Mesendoderm (in vitro differentiated cells): ENCODE measurements around the gene LYST.
A peak's percentile ranks its signal among the peaks of the same experiment; 100 is the strongest.

Experiments
- DNase-seq: peaks from one replicate; pipeline ENCODE4 v3.0.0; 2013
- H2AK5ac ChIP-seq: 2 replicates; pipeline ENCODE4 v1.6.1; 2013; ENCODE audit warnings: low read length, inconsistent platforms
- H2BK120ac ChIP-seq: 2 replicates; pipeline ENCODE4 v1.6.1; 2013; ENCODE audit warnings: low read depth, mild to moderate bottlenecking, low read length, moderate library complexity, mixed read lengths
- H2BK15ac ChIP-seq: replicated peaks from 2 replicates; pipeline ENCODE4 v1.6.1; 2013; ENCODE audit warnings: low read depth, mild to moderate bottlenecking, moderate library complexity
- H2BK5ac ChIP-seq: 2 replicates; pipeline ENCODE4 v1.6.1; 2013; ENCODE audit warnings: low read length, inconsistent platforms
- H3K18ac ChIP-seq: 2 replicates; pipeline ENCODE4 v1.6.1; 2013; ENCODE audit warnings: mild to moderate bottlenecking, low read length, mixed read lengths
- H3K23ac ChIP-seq: one replicate; pipeline ENCODE4 v1.6.1; 2013; ENCODE audit warnings: low read length
- H3K27ac ChIP-seq: 2 replicates; pipeline ENCODE4 v1.5.1; 2013; ENCODE audit warnings: low read depth, mild to moderate bottlenecking, inconsistent platforms, low read length, moderate library complexity
- H3K27me3 ChIP-seq: 2 replicates; pipeline ENCODE4 v1.6.1; 2013; ENCODE audit warnings: low read length, control low read depth, mild to moderate bottlenecking, inconsistent platforms; ENCODE audit not compliant: insufficient read depth, poor library complexity
- H3K36me3 ChIP-seq: 2 replicates; pipeline ENCODE4 v1.6.1; 2013; ENCODE audit warnings: low read length, inconsistent platforms; ENCODE audit not compliant: control insufficient read depth, insufficient read depth
- H3K4ac ChIP-seq: one replicate; pipeline ENCODE4 v1.6.1; 2013; ENCODE audit warnings: low read depth, mild to moderate bottlenecking, low read length, moderate library complexity
- H3K4me1 ChIP-seq: 2 replicates; pipeline ENCODE4 v1.6.1; 2013; ENCODE audit warnings: low read depth, low read length, inconsistent platforms; ENCODE audit not compliant: control insufficient read depth
- H3K4me2 ChIP-seq: 2 replicates; pipeline ENCODE4 v1.6.1; 2013; ENCODE audit warnings: low read length
- H3K4me3 ChIP-seq: 2 replicates; pipeline ENCODE4 v1.5.1; 2013; ENCODE audit warnings: mild to moderate bottlenecking, low read length
- H3K56ac ChIP-seq: one replicate; pipeline ENCODE4 v1.6.1; 2013; ENCODE audit warnings: low read length
- H3K79me1 ChIP-seq: 2 replicates; pipeline ENCODE4 v1.6.1; 2013; ENCODE audit warnings: low read length, inconsistent platforms
- H3K79me2 ChIP-seq: 2 replicates; pipeline ENCODE4 v1.6.1; 2013; ENCODE audit warnings: mild to moderate bottlenecking, low read length; ENCODE audit not compliant: control insufficient read depth, insufficient read depth
- H3K9ac ChIP-seq: 2 replicates; pipeline ENCODE4 v1.6.1; 2013; ENCODE audit warnings: low read length, inconsistent platforms
- H4K5ac ChIP-seq: one replicate; pipeline ENCODE4 v1.6.1; 2013; ENCODE audit warnings: low read length
- H4K8ac ChIP-seq: one replicate; pipeline ENCODE4 v1.6.1; 2013; ENCODE audit warnings: low read depth, mild to moderate bottlenecking, control low read depth, low read length, moderate library complexity
- WGBS: extraction: QIAGEN DNeasy Blood & Tissue Kit; methylation state at CpG from one replicate; pipeline ENCODE4 v1.1.7; 2013; ENCODE audit warnings: low lambda C conversion rate, missing lambda C conversion rate; ENCODE audit not compliant: insufficient coverage; ENCODE audit errors: extremely low coverage; 5-methylcytosine and 5-hydroxymethylcytosine counted together

LYST gene

GRCh38 chr1:235736263-235736662, 130.4 kb downstream of the LYST start:
- Histone ChIP-seq H2BK15ac (no peak overlapping the region), H3K23ac (no peak overlapping the region), H4K5ac (no peak overlapping the region), H3K79me1 (no peaks in the 10 kb centered on the region), H2BK120ac (no peak overlapping the region), H2BK5ac (no peak overlapping the region), H3K79me2 (no peaks in the 10 kb centered on the region), H3K4me3 (no peak overlapping the region), H3K18ac (no peak overlapping the region), H3K36me3 (no peaks in the 10 kb centered on the region), H3K4me1 (no peaks in the 10 kb centered on the region), H3K4ac (no peak overlapping the region), H3K27me3 (no peaks in the 10 kb centered on the region), H4K8ac (no peak overlapping the region), H3K56ac (no peak overlapping the region), H3K9ac (no peak overlapping the region), H3K27ac (no peak overlapping the region), H2AK5ac (no peak overlapping the region), H3K4me2 (no peak overlapping the region)
- DNase-seq: no peak

- no peak overlapping the region for H2BK5ac ChIP-seq
- H3K4me3 ChIP-seq: no peak overlapping the region
- no peaks in the 10 kb centered on the region for H3K4me1 ChIP-seq
- H3K4ac ChIP-seq: no peak overlapping the region
- H4K5ac ChIP-seq: no peak overlapping the region
- no peaks in the 10 kb centered on the region for H3K36me3 ChIP-seq
- no peak overlapping the region for H3K27ac ChIP-seq
- DNase-seq: no peak
- no peaks in the 10 kb centered on the region for H3K27me3 ChIP-seq
- no peak overlapping the region for H3K9ac ChIP-seq
- H3K79me2 ChIP-seq: no peaks in the 10 kb centered on the region
- no peak overlapping the region for H3K56ac ChIP-seq
- no CpG with 5 or more reads among the region's 2 CpGs for WGBS
- H2AK5ac ChIP-seq: no peak overlapping the region
- H3K79me1 ChIP-seq: no peaks in the 10 kb centered on the region
- no peak overlapping the region for H3K18ac ChIP-seq
- no peak overlapping the region for H4K8ac ChIP-seq
- no peak overlapping the region for H2BK120ac ChIP-seq
- no peak overlapping the region for H3K23ac ChIP-seq
- H2BK15ac ChIP-seq: no peak overlapping the region
- H3K4me2 ChIP-seq: no peak overlapping the region
These were observed 131.1 kb downstream of the LYST start for GRCh38 chr1:235735621-235736020.

GRCh38 chr1:235734335-235734734, 132.4 kb downstream of the LYST start:
- DNase-seq: no peak
- Histone ChIP-seq H2BK15ac (no peak overlapping the region), H3K79me2 (no peaks in the 10 kb centered on the region), H4K8ac (no peak overlapping the region), H3K27me3 (no peaks in the 10 kb centered on the region), H2AK5ac (no peak overlapping the region), H3K36me3 (no peaks in the 10 kb centered on the region), H3K79me1 (no peaks in the 10 kb centered on the region), H3K4ac (no peak overlapping the region), H3K56ac (no peak overlapping the region), H4K5ac (no peak overlapping the region), H3K4me3 (no peak overlapping the region), H2BK120ac (no peak overlapping the region), H3K23ac (no peak overlapping the region), H3K27ac (no peak overlapping the region), H3K9ac (no peak overlapping the region), H3K18ac (no peak overlapping the region), H2BK5ac (no peak overlapping the region), H3K4me2 (no peak overlapping the region), H3K4me1 (no peaks in the 10 kb centered on the region)

- H3K4me2 ChIP-seq: no peak overlapping the region
- no peak overlapping the region for H3K9ac ChIP-seq
- no peak overlapping the region for H4K8ac ChIP-seq
- H3K4me1 ChIP-seq: no peaks in the 10 kb centered on the region
- H2AK5ac ChIP-seq: no peak overlapping the region
- 100% methylated on average over 1 of the region's 1 CpG for WGBS
- H3K4ac ChIP-seq: no peak overlapping the region
- H3K79me1 ChIP-seq: no peaks in the 10 kb centered on the region
- DNase-seq: no peak
- H3K36me3 ChIP-seq: no peaks in the 10 kb centered on the region
- H3K23ac ChIP-seq: no peak overlapping the region
- H3K4me3 ChIP-seq: no peak overlapping the region
- no peak overlapping the region for H3K56ac ChIP-seq
- no peak overlapping the region for H2BK120ac ChIP-seq
- H4K5ac ChIP-seq: no peak overlapping the region
- H3K27me3 ChIP-seq: no peaks in the 10 kb centered on the region
- H3K27ac ChIP-seq: no peak overlapping the region
- no peak overlapping the region for H2BK15ac ChIP-seq
- H3K79me2 ChIP-seq: no peaks in the 10 kb centered on the region
- H2BK5ac ChIP-seq: no peak overlapping the region
- no peak overlapping the region for H3K18ac ChIP-seq
These were observed 136.7 kb downstream of the LYST start for GRCh38 chr1:235730007-235730406.

GRCh38 chr1:235726557-235726956, 140.1 kb downstream of the LYST start:
- H2BK5ac ChIP-seq: no peak overlapping the region
- H2BK120ac ChIP-seq: no peak overlapping the region
- no peaks in the 10 kb centered on the region for H3K27me3 ChIP-seq
- H4K8ac ChIP-seq: no peak overlapping the region
- H3K79me2 ChIP-seq: no peaks in the 10 kb centered on the region
- H3K18ac ChIP-seq: no peak overlapping the region
- no peak overlapping the region for H3K4me3 ChIP-seq
- no peak overlapping the region for H4K5ac ChIP-seq
- no CpG with 5 or more reads among the region's 1 CpG for WGBS
- no peaks in the 10 kb centered on the region for H3K79me1 ChIP-seq
- no peaks in the 10 kb centered on the region for H3K36me3 ChIP-seq
- no peak for DNase-seq
- no peak overlapping the region for H3K23ac ChIP-seq
- no peaks in the 10 kb centered on the region for H3K4me1 ChIP-seq
- H3K4me2 ChIP-seq: no peak overlapping the region
- H3K4ac ChIP-seq: no peak overlapping the region
- no peak overlapping the region for H2AK5ac ChIP-seq
- no peak overlapping the region for H3K9ac ChIP-seq
- no peak overlapping the region for H3K56ac ChIP-seq
- no peak overlapping the region for H3K27ac ChIP-seq
- no peak overlapping the region for H2BK15ac ChIP-seq

GRCh38 chr1:235725434-235725833, 141.3 kb downstream of the LYST start:
- H2BK120ac ChIP-seq: no peak overlapping the region
- no peaks in the 10 kb centered on the region for H3K36me3 ChIP-seq
- H2BK5ac ChIP-seq: no peak overlapping the region
- no peak overlapping the region for H3K9ac ChIP-seq
- no peak overlapping the region for H4K5ac ChIP-seq
- no CpG with 5 or more reads among the region's 3 CpGs for WGBS
- no peak overlapping the region for H4K8ac ChIP-seq
- H3K23ac ChIP-seq: no peak overlapping the region
- DNase-seq: peak; percentile 57
- H3K27ac ChIP-seq: no peak overlapping the region
- no peaks in the 10 kb centered on the region for H3K27me3 ChIP-seq
- H2AK5ac ChIP-seq: no peak overlapping the region
- H3K4me1 ChIP-seq: no peaks in the 10 kb centered on the region
- H3K4me3 ChIP-seq: no peak overlapping the region
- no peak overlapping the region for H2BK15ac ChIP-seq
- H3K56ac ChIP-seq: no peak overlapping the region
- H3K4ac ChIP-seq: no peak overlapping the region
- H3K79me1 ChIP-seq: no peaks in the 10 kb centered on the region
- H3K4me2 ChIP-seq: no peak overlapping the region
- no peak overlapping the region for H3K18ac ChIP-seq
- no peaks in the 10 kb centered on the region for H3K79me2 ChIP-seq
